Mesothelial cell of epicardium (in vitro differentiated cells): ENCODE measurements around the gene WDR74. TPM values are rescaled to one million over a fixed set of nuclear protein-coding genes. Genes with fewer than 3 reads are reported as not detected.

Source experiments
- DNase-seq, 2 experiments: peaks; one replicate each; pipeline ENCODE4 v3.0.0; 2021; ENCODE audit warnings: low spot score in 2 of 2; ENCODE audit not compliant: unreplicated experiment in 2 of 2
- H3K27ac Mint-ChIP-seq: 2 replicates; pipeline ENCODE4 v1.8.0; 2021; ENCODE audit warnings: mixed read lengths
- H3K27me3 Mint-ChIP-seq: 2 replicates; pipeline ENCODE4 v1.8.0; 2021; ENCODE audit warnings: low read depth, mixed read lengths
- H3K36me3 Mint-ChIP-seq: 2 replicates; pipeline ENCODE4 v1.8.0; 2021; ENCODE audit warnings: mixed read lengths
- H3K4me1 Mint-ChIP-seq: 2 replicates; pipeline ENCODE4 v1.8.0; 2021; ENCODE audit warnings: mixed read lengths
- H3K4me3 Mint-ChIP-seq: 2 replicates; pipeline ENCODE4 v1.8.0; 2021; ENCODE audit warnings: mild to moderate bottlenecking, moderate library complexity, mixed read lengths
- H3K9me3 Mint-ChIP-seq: 2 replicates; pipeline ENCODE4 v1.8.0; 2021; ENCODE audit warnings: mixed read lengths
- CTCF ChIP-seq: fragments of 200-600 bp; sonication (generic); IDR thresholded peaks from one replicate; pipeline ENCODE4 v1.5.0; 2021; ENCODE audit warnings: antibody characterized with exemption; ENCODE audit not compliant: unreplicated experiment
- microRNA-seq: library from miRNA; unstranded; fragments of <30 nt; microRNA quantifications from one replicate; pipeline ENCODE4 v1.2.0, GENCODE V29; 2021; ENCODE audit warnings: inconsistent platforms, mixed read lengths
- total RNA-seq: library from RNA; stranded (reverse); gene quantifications from 3 replicates; pipeline ENCODE4 v1.2.1, GENCODE V29; 2021

The WDR74 gene
- total RNA-seq, 1 donor from 2014 or later = 63.7 TPM

DNA sequence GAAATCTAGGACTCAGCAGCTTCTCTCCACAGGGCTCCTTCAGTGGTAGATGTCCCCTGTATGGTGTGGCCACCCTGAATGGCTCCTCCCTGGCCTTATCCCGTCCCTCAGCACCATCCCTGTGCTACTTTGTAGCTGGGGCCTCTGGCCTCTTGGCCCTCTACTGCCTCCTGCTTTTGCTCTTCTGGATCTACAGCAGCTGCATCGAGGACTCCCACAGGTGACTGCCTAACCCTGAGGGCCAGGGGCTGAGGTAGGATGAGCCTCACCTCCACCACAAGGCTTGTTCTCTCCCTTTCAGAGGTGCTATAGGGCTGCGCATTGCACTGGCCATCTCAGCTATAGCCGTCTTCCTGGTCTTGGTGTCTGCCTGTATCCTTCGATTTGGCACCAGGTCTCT is 50.4 kb downstream of the WDR74 start:
- Mint-ChIP-seq H3K4me3 (peak overlapping the region; percentile 90), H3K27me3 (no peaks in the 10 kb centered on the region), H3K27ac (peak overlapping the region; percentile 95), H3K9me3 (no peaks in the 10 kb centered on the region), H3K4me1 (peaks cover 40% of the 10 kb centered on the region), H3K36me3 (peaks cover 5% of the 10 kb centered on the region)
- no peak for TF ChIP-seq CTCF
- no peak for DNase-seq

- no peaks in the 10 kb centered on the region for H3K27me3 Mint-ChIP-seq
- DNase-seq = peak; percentile 93 to 96
- H3K36me3 Mint-ChIP-seq = peaks cover 12% of the 10 kb centered on the region
- no peaks in the 10 kb centered on the region for H3K9me3 Mint-ChIP-seq
- TF ChIP-seq CTCF = no peak
- peaks cover 35% of the 10 kb centered on the region for H3K4me1 Mint-ChIP-seq
- H3K27ac Mint-ChIP-seq = peak within 1 kb of the TSS; percentile 95
- H3K4me3 Mint-ChIP-seq = peak within 1 kb of the TSS; percentile 90
These were observed 52.2 kb downstream of the WDR74 start, which contains the start of gene TMEM179B for GRCh38 chr11:62787005-62787759. TSS of gene TMEM179B (plus strand) at chr11:62787402. CDS start at chr11:62787432, 30 bp downstream.

GRCh38 chr11:62786318-62787004 is 52.9 kb downstream of the WDR74 start:
- DNase-seq = peak; percentile 77 to 92

More at GRCh38 chr11:62786318-62787004, 52.9 kb downstream of the WDR74 start:
- peak; percentile 100 for TF ChIP-seq CTCF
- Mint-ChIP-seq H3K27ac (peak overlapping the region; percentile 92), H3K4me1 (peaks cover 31% of the 10 kb centered on the region), H3K27me3 (no peaks in the 10 kb centered on the region), H3K9me3 (no peaks in the 10 kb centered on the region), H3K36me3 (peaks cover 12% of the 10 kb centered on the region), H3K4me3 (peak overlapping the region; percentile 76)

Small RNAs within 50 kb of the gene (microRNA-seq; reads per million reads assigned to microRNA genes)
- gene MIR6514 (3.5 reads per million, percentile 9 among the genes with 10 or more reads in this experiment), gene MIR6748 (not detected)

Other genes starting within 250 kb of the WDR74 start
- gene TUT1, start 248.1 kb downstream of the WDR74 start, total RNA-seq = 23.7 to 26.0 TPM (median 24.2 TPM) in 3 replicates
- gene MTA2, start 237.7 kb downstream of the WDR74 start, total RNA-seq = 121 to 126 TPM (median 124 TPM) in 3 replicates
- 52.2 to 54.3 TPM (median 53.3 TPM) in 3 replicates for gene EML3, start 226.8 kb downstream of the WDR74 start, total RNA-seq
- gene ROM1, start 226.3 kb downstream of the WDR74 start, total RNA-seq = 1.7 to 2.5 TPM (median 1.8 TPM) in 3 replicates
- 48.1 to 56.4 TPM (median 52.6 TPM) in 3 replicates for gene B3GAT3, start 217.6 kb downstream of the WDR74 start, total RNA-seq
- gene GANAB, start 193.0 kb downstream of the WDR74 start, total RNA-seq = 324 to 342 TPM (median 334 TPM) in 3 replicates
- gene INTS5, start 186.3 kb downstream of the WDR74 start, total RNA-seq = 21.0 to 22.3 TPM (median 21.1 TPM) in 3 replicates
- gene C11orf98, start 174.4 kb downstream of the WDR74 start, total RNA-seq = 44.9 to 47.5 TPM (median 47.0 TPM) in 3 replicates
- gene CSKMT, start 174.3 kb downstream of the WDR74 start, total RNA-seq = 17.1 to 20.6 TPM (median 18.7 TPM) in 3 replicates
- gene UQCC3, start 167.9 kb downstream of the WDR74 start, total RNA-seq = 7.3 to 8.4 TPM (median 8.0 TPM) in 3 replicates
- gene LBHD1, start 167.3 kb downstream of the WDR74 start, total RNA-seq = 8.3 to 11.6 TPM (median 9.8 TPM) in 3 replicates
- gene UBXN1, start 160.5 kb downstream of the WDR74 start, total RNA-seq = 112 to 119 TPM (median 118 TPM) in 3 replicates
- gene LRRN4CL, start 150.1 kb downstream of the WDR74 start, total RNA-seq = 1.6 to 2.3 TPM (median 1.7 TPM) in 3 replicates
- 56.9 to 61.4 TPM (median 58.3 TPM) in 3 replicates for gene BSCL2, start 132.2 kb downstream of the WDR74 start, total RNA-seq
- 0.60 to 1.5 TPM (median 0.97 TPM) in 3 replicates for gene GNG3, start 131.9 kb downstream of the WDR74 start, total RNA-seq
- gene HNRNPUL2, start 112.1 kb downstream of the WDR74 start, total RNA-seq = 60.3 to 62.0 TPM (median 61.5 TPM) in 3 replicates
- gene TTC9C, start 111.1 kb downstream of the WDR74 start, total RNA-seq = 39.8 to 46.0 TPM (median 41.7 TPM) in 3 replicates
- 11.6 to 14.7 TPM (median 13.2 TPM) in 3 replicates for gene ZBTB3, start 85.4 kb downstream of the WDR74 start, total RNA-seq
- gene POLR2G, start 78.0 kb downstream of the WDR74 start, total RNA-seq = 84.0 to 89.2 TPM (median 85.2 TPM) in 3 replicates
- 40.2 to 42.9 TPM (median 42.8 TPM) in 3 replicates for gene TAF6L, start 68.2 kb downstream of the WDR74 start, total RNA-seq
- 31.3 to 33.9 TPM (median 32.6 TPM) in 3 replicates for gene TMEM179B, start 52.2 kb downstream of the WDR74 start, total RNA-seq
- 17.4 to 21.4 TPM (median 19.2 TPM) in 3 replicates for gene TMEM223, start 47.6 kb downstream of the WDR74 start, total RNA-seq
- 108 to 111 TPM (median 110 TPM) in 3 replicates for gene NXF1, start 34.1 kb downstream of the WDR74 start, total RNA-seq
- 55.2 to 57.9 TPM (median 55.8 TPM) in 3 replicates for gene STX5, start 7.5 kb downstream of the WDR74 start, total RNA-seq
- not detected in 3 replicates for gene TEX54, start 6.7 kb downstream of the WDR74 start, total RNA-seq
- 205 to 212 TPM (median 208 TPM) in 3 replicates for gene SLC3A2, start 41.3 kb upstream of the WDR74 start, total RNA-seq
- gene CHRM1, start 81.8 kb upstream of the WDR74 start, total RNA-seq = 0.09 to 0.72 TPM (median 0.11 TPM) in 3 replicates
- not detected in 3 replicates for gene SLC22A6, start 145.4 kb upstream of the WDR74 start, total RNA-seq
- not detected in 3 replicates for gene SLC22A8, start 176.3 kb upstream of the WDR74 start, total RNA-seq